GM18870 (cell line): Measurements from ENCODE around the gene ARSH.
"Not testable (repeated sequence)": the region's sequence is repeated elsewhere in the genome, so short reads cannot be mapped to it uniquely, and the experiment has no call there.

Experiments used
- ATAC-seq: cut with Tn5 transposase; IDR thresholded peaks from one replicate; pipeline ENCODE4 v1.9.1; 2021; ENCODE audit warnings: moderate library complexity; ENCODE audit not compliant: unreplicated experiment

The ARSH gene

GRCh38 chrX:3037218-3037617, 30.9 kb downstream of the ARSH start:
- no peak for ATAC-seq

GRCh38 chrX:3044196-3044595, 37.9 kb downstream of the ARSH start:
- no peak for ATAC-seq

- ATAC-seq, result no peak
Observed at GRCh38 chrX:3044671-3045070, 38.3 kb downstream of the ARSH start.

DNA sequence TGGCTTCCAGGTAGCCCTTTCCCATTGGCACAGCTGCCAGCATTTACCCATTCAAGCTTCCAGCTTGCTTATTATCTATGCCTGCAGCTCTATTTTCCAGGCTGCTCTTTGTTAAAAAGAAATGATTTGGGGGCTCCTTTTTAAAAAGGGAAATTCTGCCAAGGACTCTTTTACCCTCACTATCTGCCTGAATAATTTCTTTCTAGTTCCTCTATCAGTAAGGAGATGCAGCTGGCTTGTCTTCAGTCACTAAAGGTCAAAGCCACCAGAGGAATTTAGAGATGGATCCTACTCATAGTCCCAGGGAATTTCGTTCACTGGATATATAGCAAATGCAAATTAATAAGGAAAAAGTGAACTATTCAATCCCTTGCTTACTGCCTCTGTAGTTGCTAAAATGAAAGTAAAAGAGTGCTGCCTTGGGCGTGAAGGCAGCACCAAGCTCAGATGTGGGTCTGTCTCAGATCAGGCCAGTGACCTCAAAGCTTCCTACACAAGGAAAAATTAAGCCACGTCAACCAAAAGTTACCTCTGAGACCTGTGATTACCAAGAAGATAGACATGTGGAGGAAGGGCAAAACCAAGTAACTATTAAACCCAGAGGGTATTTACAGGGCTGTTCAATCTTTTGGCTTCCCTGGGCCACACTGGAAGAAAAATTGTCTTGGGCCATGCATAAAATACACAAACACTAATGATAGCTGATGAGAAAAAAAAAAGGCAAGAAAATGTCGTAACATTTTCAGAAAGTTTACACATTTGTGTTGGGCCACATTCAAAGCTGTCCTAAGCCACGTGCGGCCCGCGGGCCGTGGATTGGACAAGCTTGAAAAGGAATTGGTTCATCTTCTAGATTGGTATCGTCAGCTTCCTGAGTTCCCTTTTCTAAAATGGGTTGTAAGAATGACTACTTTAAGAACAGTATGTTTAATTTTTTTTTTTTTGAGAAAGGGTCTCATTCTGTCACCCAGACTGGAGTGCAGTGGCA, 40.2 kb downstream of the ARSH start:
- ATAC-seq, result no peak

- ATAC-seq, result not testable (repeated sequence)
Observed at GRCh38 chrX:3050523-3051175, 44.3 kb downstream of the ARSH start.

DNA sequence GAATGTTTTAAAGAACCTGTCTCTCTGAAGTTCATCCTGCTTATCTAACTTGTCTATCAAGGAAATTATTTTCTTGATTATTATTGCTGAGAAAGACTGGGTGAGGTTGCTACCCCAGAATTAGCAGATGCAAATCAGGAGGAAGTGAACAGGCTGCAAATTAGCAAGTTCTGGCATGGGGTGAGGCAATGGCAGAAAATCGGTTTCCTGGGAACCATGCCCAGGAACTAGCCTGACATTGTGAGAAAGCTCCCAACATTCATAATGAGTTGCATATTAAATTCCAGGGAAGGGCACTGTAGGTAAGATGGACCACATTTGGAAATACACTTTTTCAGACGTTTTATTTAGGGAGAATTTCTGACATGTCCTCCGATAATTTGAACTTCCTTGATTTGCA, 46.5 kb downstream of the ARSH start:
- no peak for ATAC-seq

- ATAC-seq, result no peak
Observed at GRCh38 chrX:3066555-3066954, 60.2 kb downstream of the ARSH start.

DNA sequence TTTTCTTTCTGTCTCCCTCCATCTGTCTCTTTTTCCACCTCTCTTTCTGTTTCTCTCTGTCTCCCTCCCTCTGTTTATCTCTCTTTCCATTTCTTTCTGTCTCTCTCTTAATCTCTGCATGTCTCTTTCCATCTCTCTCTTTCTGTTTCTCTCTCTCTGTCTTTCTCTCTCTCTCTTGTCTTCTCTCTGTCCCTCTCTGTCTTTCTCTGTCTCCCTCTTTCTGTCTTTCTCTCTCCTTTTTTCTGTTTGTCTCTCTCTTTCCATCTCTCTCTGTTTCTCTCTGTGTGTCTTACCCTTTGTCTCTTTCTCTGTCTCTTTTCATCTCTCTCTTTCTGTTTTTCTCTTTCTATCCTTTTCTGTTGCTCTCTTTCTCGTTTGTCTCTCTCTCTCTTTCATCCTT, 69.6 kb downstream of the ARSH start:
- ATAC-seq, result no peak

DNA sequence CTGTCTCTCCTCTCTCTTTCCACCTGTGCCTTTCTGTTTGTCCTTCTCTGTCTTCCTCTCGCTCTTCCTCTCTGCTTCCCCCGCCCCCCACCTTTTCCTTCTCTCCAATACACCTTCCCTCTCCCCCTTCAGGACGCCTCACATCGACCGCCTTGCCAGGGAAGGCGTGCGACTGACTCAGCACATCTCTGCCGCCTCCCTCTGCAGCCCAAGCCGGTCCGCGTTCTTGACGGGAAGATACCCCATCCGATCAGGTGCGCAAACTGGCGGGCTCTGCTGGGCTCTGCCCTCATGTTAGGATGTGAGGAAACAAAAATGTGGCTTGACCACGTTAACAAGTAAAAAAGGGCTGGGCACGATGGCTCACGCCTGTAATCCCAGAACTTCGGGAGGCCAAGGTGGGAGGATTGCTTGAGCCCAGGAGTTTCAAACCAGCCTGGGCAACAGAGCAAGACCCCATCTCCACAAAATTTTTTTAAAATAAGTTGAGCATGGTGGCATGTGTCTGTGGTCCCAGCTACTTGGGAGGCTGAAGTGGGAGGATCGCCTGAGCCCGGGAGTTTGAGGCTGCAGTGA, 70.2 kb downstream of the ARSH start:
- ATAC-seq, result no peak
